AG09319 (cell line): ENCODE results near the gene CNMD.

ENCODE experiments used
- DNase-seq: peaks from one replicate; pipeline ENCODE4 v3.0.0-alpha.2; 2010; ENCODE audit warnings: low read depth; ENCODE audit errors: extremely low read depth
- CTCF ChIP-seq: IDR thresholded peaks from 2 replicates; pipeline ENCODE4 v1.5.1; 2011; ENCODE audit warnings: low read depth, mild to moderate bottlenecking, inconsistent platforms, low read length, moderate library complexity

Gene CNMD

DNA sequence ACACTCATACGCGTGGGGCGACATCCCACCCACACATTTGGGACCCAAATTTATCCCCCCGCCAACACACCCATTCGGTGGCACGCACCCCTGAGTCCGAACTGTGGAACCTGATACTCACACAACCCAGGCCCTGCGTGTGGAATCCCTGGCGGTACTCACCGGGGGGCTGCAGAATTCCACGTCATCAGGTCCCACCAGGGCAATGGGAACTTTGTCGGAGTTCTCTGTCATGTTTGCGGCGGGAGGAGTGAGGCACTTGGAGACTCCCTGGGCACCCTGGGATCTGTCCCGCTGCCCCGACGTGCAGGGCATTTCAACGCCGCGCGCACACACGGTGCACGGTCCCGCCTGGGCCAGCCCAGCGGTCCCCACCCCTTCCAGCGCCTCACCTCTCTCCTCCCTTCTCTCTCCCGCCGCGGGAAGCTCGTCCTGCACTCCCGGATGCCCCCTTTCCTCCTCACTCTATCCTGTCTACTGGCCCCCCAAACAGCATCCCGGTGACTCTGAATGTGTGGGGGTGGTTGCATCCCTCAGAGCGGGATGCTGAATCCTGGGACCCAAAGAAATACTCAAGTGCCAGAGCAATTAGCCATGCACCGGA, at the start of gene CNMD:
Gene CNMD, minus strand, starts transcription at position 353 of the 604 bp plus-strand sequence. Its CDS starts 119 bp downstream, at position 234.
- TF ChIP-seq CTCF: no peak
- no peak for DNase-seq

- no peak for DNase-seq
- no peak for TF ChIP-seq CTCF
Observed at GRCh38 chr13:52788011-52788410, 48.4 kb upstream of the CNMD start.

GRCh38 chr13:52787235-52787634, 47.6 kb upstream of the CNMD start:
- no peak for DNase-seq
- no peak for TF ChIP-seq CTCF

- TF ChIP-seq CTCF: no peak
- DNase-seq: no peak
Observed at GRCh38 chr13:52786766-52787165, 47.1 kb upstream of the CNMD start.

GRCh38 chr13:52785739-52786138, 46.1 kb upstream of the CNMD start:
- no peak for DNase-seq
- TF ChIP-seq CTCF: no peak

GRCh38 chr13:52784591-52785340, 45.1 kb upstream of the CNMD start:
- no peak for DNase-seq
- no peak for TF ChIP-seq CTCF

- DNase-seq: no peak
- TF ChIP-seq CTCF: no peak
Observed at GRCh38 chr13:52783943-52784342, 44.3 kb upstream of the CNMD start.
